HG02759 (cell line): Measurements from ENCODE around the gene RHBDD2.
"Not testable (repeated sequence)": the region's sequence is repeated elsewhere in the genome, so short reads cannot be mapped to it uniquely, and the experiment has no call there.

Experiments
- ATAC-seq: cut with Tn5 transposase; IDR thresholded peaks from one replicate; pipeline ENCODE4 v1.9.1; 2021; ENCODE audit warnings: mild to moderate bottlenecking, moderate library complexity; ENCODE audit not compliant: unreplicated experiment

RHBDD2 gene

GRCh38 chr7:75878769-75879611, at the start of gene RHBDD2:
Gene RHBDD2, plus strand, starts transcription at chr7:75879034. Its CDS starts 49 bp downstream, at chr7:75879083.
- peak; percentile 98 for ATAC-seq

GRCh38 chr7:75829656-75830055, 49.2 kb upstream of the RHBDD2 start:
- ATAC-seq = not testable (repeated sequence)

GRCh38 chr7:75830978-75831377, 47.9 kb upstream of the RHBDD2 start:
- ATAC-seq = no peak

- not testable (repeated sequence) for ATAC-seq
These were observed 45.2 kb upstream of the RHBDD2 start for GRCh38 chr7:75833662-75834061.

- no peak for ATAC-seq
These were observed 43.0 kb upstream of the RHBDD2 start for GRCh38 chr7:75835688-75836285.

GRCh38 chr7:75836798-75837197, 42.0 kb upstream of the RHBDD2 start:
- no peak for ATAC-seq

GRCh38 chr7:75838281-75838930, 40.4 kb upstream of the RHBDD2 start:
- ATAC-seq = not testable (repeated sequence)

GRCh38 chr7:75840029-75840428, 38.8 kb upstream of the RHBDD2 start:
- ATAC-seq = no peak

- peak; percentile 84 for ATAC-seq
These were observed 35.9 kb upstream of the RHBDD2 start for GRCh38 chr7:75842836-75843446.

GRCh38 chr7:75843613-75844116, 35.2 kb upstream of the RHBDD2 start:
- ATAC-seq = no peak

GRCh38 chr7:75844158-75844557, 34.7 kb upstream of the RHBDD2 start:
- ATAC-seq = no peak

GRCh38 chr7:75845132-75845531, 33.7 kb upstream of the RHBDD2 start:
- ATAC-seq = not testable (repeated sequence)

GRCh38 chr7:75847707-75848106, 31.1 kb upstream of the RHBDD2 start:
- no peak for ATAC-seq

- no peak for ATAC-seq
These were observed 29.3 kb upstream of the RHBDD2 start for GRCh38 chr7:75849573-75849972.

GRCh38 chr7:75850235-75850634, 28.6 kb upstream of the RHBDD2 start:
- ATAC-seq = no peak

GRCh38 chr7:75854233-75854632, 24.6 kb upstream of the RHBDD2 start:
- ATAC-seq = no peak

GRCh38 chr7:75854813-75855345, 24.0 kb upstream of the RHBDD2 start:
- not testable (repeated sequence) for ATAC-seq

- no peak for ATAC-seq
These were observed 22.3 kb upstream of the RHBDD2 start for GRCh38 chr7:75856536-75856935.

- ATAC-seq = no peak
These were observed 20.4 kb upstream of the RHBDD2 start for GRCh38 chr7:75858410-75858809.

GRCh38 chr7:75861636-75862035, 17.2 kb upstream of the RHBDD2 start:
- no peak for ATAC-seq

GRCh38 chr7:75864251-75864650, 14.6 kb upstream of the RHBDD2 start:
- ATAC-seq = not testable (repeated sequence)
